GM23338 (cell line): ENCODE results near the gene CEP85. TPM values are rescaled to one million over a fixed set of nuclear protein-coding genes. Genes with fewer than 3 reads are reported as not detected.

Experiments
- ATAC-seq: fragments of 200-7000 bp; cut with Tn5 transposase; 3 replicates; pipeline ENCODE4 v1.9.1; 2020
- DNase-seq: peaks from one replicate; pipeline ENCODE4 v3.0.0-alpha.2; 2015; ENCODE audit warnings: low spot score
- H2AFZ ChIP-seq: fragments of 200-600 bp; sonication (generic); 2 replicates; pipeline ENCODE4 v1.8.0; 2016; ENCODE audit warnings: antibody characterized with exemption, mild to moderate bottlenecking, moderate library complexity
- H3F3A ChIP-seq: fragments of 200-600 bp; sonication (generic); replicated peaks from 2 replicates; pipeline ENCODE4 v1.8.0; 2017; ENCODE audit warnings: antibody characterized with exemption, mixed run types, low read depth
- H3K27ac ChIP-seq: fragments of 200-600 bp; sonication (generic); 2 replicates; pipeline ENCODE4 v1.6.1; 2016; ENCODE audit warnings: low read depth
- H3K27me3 ChIP-seq: fragments of 200-600 bp; sonication (generic); 2 replicates; pipeline ENCODE4 v1.8.0; 2016; ENCODE audit warnings: mild to moderate bottlenecking, mixed run types, moderate library complexity; ENCODE audit not compliant: insufficient read depth
- H3K36me3 ChIP-seq: fragments of 200-600 bp; sonication (generic); 2 replicates; pipeline ENCODE4 v1.8.0; 2016; ENCODE audit warnings: mild to moderate bottlenecking; ENCODE audit not compliant: insufficient read depth
- H3K4me1 ChIP-seq: fragments of 200-600 bp; sonication (generic); 2 replicates; pipeline ENCODE4 v1.8.0; 2016; ENCODE audit warnings: mild to moderate bottlenecking, moderate library complexity; ENCODE audit not compliant: insufficient read depth
- H3K4me2 ChIP-seq: fragments of 200-600 bp; sonication (generic); 2 replicates; pipeline ENCODE4 v1.7.1; 2017; ENCODE audit warnings: mixed run types
- H3K4me3 ChIP-seq: fragments of 200-600 bp; sonication (generic); 2 replicates; pipeline ENCODE4 v1.6.1; 2016; ENCODE audit warnings: mixed run types
- H3K79me2 ChIP-seq: fragments of 200-600 bp; sonication (generic); replicated peaks from 2 replicates; pipeline ENCODE4 v1.8.0; 2017; ENCODE audit warnings: mild to moderate bottlenecking; ENCODE audit not compliant: insufficient read depth
- H3K9me2 ChIP-seq: fragments of 200-600 bp; sonication (generic); 2 replicates; pipeline ENCODE4 v1.8.0; 2017; ENCODE audit not compliant: insufficient read depth
- H4K20me1 ChIP-seq: fragments of 200-600 bp; sonication (generic); replicated peaks from 2 replicates; pipeline ENCODE4 v1.8.0; 2017; ENCODE audit warnings: mild to moderate bottlenecking; ENCODE audit not compliant: insufficient read depth
- H3K27ac Mint-ChIP-seq: 2 replicates; pipeline ENCODE4 v1.8.0; 2020; ENCODE audit warnings: inconsistent platforms, mild to moderate bottlenecking, moderate library complexity, mixed read lengths
- H3K27me3 Mint-ChIP-seq: 3 replicates; pipeline ENCODE4 v1.8.0; 2022; ENCODE audit warnings: low read depth, mild to moderate bottlenecking, moderate library complexity, mixed read lengths, inconsistent platforms; ENCODE audit not compliant: insufficient read depth, poor library complexity
- H3K36me3 Mint-ChIP-seq: 3 replicates; pipeline ENCODE4 v1.8.0; 2021; ENCODE audit warnings: low read depth, mild to moderate bottlenecking, inconsistent platforms, moderate library complexity, mixed read lengths
- H3K4me1 Mint-ChIP-seq: 3 replicates; pipeline ENCODE4 v1.8.0; 2020; ENCODE audit warnings: mild to moderate bottlenecking, inconsistent platforms, mixed read lengths
- H3K4me3 Mint-ChIP-seq: 3 replicates; pipeline ENCODE4 v1.8.0; 2021; ENCODE audit warnings: moderate library complexity, mild to moderate bottlenecking, inconsistent platforms, mixed read lengths
- H3K9me3 Mint-ChIP-seq: 3 replicates; pipeline ENCODE4 v1.8.0; 2020; ENCODE audit warnings: moderate library complexity, mild to moderate bottlenecking, inconsistent platforms, mixed read lengths
- EZH2 ChIP-seq: fragments of 200-600 bp; sonication (generic); IDR thresholded peaks from one replicate; pipeline ENCODE4 v1.8.0; 2017; ENCODE audit warnings: antibody characterized with exemption, mild to moderate bottlenecking, low read depth; ENCODE audit not compliant: unreplicated experiment
- EZH2phosphoT487 ChIP-seq: fragments of 200-600 bp; sonication (generic); IDR thresholded peaks from one replicate; pipeline ENCODE4 v1.8.1; 2018; ENCODE audit warnings: antibody characterized with exemption; ENCODE audit not compliant: unreplicated experiment
- polyA plus RNA-seq: library from polyadenylated mRNA; unstranded; fragments of >200 nt; fragmentation: Nextera tagmentation; extraction: Ambion mirVana; gene quantifications from 2 replicates; pipeline ENCODE4 v1.2.1, GENCODE V29; 2016
- total RNA-seq: library from RNA; depleted of rRNA; stranded (reverse); fragments of >200 nt; shearing (Covaris generic); gene quantifications from 2 replicates; pipeline ENCODE4 v1.2.3, GENCODE V29; 2014
- TF ChIP-seq, protein P1 (sequence below): fragments of 250-450 bp; sonication (Bioruptor Pico); IDR thresholded peaks from 2 replicates; pipeline ENCODE4 v1.5.0; 2020; ENCODE audit warnings: mild to moderate bottlenecking, moderate library complexity
- TF ChIP-seq, protein P2 (sequence below): IDR thresholded peaks from 2 replicates; pipeline ENCODE4 v1.6.1; 2016; ENCODE audit warnings: antibody characterized with exemption

The CEP85 gene
- total and polyA plus RNA-seq, 2 experiments from 2014 or later: 12.8 to 36.8 TPM

- TF ChIP-seq, protein P1, sequence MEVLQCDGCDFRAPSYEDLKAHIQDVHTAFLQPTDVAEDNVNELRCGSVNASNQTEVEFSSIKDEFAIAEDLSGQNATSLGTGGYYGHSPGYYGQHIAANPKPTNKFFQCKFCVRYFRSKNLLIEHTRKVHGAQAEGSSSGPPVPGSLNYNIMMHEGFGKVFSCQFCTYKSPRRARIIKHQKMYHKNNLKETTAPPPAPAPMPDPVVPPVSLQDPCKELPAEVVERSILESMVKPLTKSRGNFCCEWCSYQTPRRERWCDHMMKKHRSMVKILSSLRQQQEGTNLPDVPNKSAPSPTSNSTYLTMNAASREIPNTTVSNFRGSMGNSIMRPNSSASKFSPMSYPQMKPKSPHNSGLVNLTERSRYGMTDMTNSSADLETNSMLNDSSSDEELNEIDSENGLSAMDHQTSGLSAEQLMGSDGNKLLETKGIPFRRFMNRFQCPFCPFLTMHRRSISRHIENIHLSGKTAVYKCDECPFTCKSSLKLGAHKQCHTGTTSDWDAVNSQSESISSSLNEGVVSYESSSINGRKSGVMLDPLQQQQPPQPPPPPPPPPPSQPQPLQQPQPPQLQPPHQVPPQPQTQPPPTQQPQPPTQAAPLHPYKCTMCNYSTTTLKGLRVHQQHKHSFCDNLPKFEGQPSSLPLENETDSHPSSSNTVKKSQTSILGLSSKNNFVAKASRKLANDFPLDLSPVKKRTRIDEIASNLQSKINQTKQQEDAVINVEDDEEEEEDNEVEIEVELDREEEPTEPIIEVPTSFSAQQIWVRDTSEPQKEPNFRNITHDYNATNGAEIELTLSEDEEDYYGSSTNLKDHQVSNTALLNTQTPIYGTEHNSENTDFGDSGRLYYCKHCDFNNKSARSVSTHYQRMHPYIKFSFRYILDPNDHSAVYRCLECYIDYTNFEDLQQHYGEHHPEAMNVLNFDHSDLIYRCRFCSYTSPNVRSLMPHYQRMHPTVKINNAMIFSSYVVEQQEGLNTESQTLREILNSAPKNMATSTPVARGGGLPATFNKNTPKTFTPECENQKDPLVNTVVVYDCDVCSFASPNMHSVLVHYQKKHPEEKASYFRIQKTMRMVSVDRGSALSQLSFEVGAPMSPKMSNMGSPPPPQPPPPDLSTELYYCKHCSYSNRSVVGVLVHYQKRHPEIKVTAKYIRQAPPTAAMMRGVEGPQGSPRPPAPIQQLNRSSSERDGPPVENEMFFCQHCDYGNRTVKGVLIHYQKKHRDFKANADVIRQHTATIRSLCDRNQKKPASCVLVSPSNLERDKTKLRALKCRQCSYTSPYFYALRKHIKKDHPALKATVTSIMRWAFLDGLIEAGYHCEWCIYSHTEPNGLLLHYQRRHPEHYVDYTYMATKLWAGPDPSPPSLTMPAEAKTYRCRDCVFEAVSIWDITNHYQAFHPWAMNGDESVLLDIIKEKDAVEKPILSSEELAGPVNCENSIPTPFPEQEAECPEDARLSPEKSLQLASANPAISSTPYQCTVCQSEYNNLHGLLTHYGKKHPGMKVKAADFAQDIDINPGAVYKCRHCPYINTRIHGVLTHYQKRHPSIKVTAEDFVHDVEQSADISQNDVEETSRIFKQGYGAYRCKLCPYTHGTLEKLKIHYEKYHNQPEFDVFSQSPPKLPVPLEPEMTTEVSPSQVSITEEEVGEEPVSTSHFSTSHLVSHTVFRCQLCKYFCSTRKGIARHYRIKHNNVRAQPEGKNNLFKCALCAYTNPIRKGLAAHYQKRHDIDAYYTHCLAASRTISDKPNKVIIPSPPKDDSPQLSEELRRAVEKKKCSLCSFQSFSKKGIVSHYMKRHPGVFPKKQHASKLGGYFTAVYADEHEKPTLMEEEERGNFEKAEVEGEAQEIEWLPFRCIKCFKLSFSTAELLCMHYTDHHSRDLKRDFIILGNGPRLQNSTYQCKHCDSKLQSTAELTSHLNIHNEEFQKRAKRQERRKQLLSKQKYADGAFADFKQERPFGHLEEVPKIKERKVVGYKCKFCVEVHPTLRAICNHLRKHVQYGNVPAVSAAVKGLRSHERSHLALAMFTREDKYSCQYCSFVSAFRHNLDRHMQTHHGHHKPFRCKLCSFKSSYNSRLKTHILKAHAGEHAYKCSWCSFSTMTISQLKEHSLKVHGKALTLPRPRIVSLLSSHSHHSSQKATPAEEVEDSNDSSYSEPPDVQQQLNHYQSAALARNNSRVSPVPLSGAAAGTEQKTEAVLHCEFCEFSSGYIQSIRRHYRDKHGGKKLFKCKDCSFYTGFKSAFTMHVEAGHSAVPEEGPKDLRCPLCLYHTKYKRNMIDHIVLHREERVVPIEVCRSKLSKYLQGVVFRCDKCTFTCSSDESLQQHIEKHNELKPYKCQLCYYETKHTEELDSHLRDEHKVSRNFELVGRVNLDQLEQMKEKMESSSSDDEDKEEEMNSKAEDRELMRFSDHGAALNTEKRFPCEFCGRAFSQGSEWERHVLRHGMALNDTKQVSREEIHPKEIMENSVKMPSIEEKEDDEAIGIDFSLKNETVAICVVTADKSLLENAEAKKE (CRISPR knock-in tag): no peak
- TF ChIP-seq EZH2: no peak
Measured at GRCh38 chr1:26237230-26237966, 3.4 kb downstream of the CEP85 start (continued).

- H3K9me2 ChIP-seq: no peaks in the 10 kb centered on the region
- no peak overlapping the region for H3K27ac Mint-ChIP-seq
- H3F3A ChIP-seq: no peaks in the 10 kb centered on the region
- H3K9me3 Mint-ChIP-seq: peaks cover 9% of the 10 kb centered on the region; the same call in 2 of the 3 replicates
- DNase-seq (no peak), ATAC-seq (no peak)
- peaks cover 17% of the 10 kb centered on the region for H3K4me1 ChIP-seq
- TF ChIP-seq EZH2phosphoT487: no peak
- TF ChIP-seq, protein P2, sequence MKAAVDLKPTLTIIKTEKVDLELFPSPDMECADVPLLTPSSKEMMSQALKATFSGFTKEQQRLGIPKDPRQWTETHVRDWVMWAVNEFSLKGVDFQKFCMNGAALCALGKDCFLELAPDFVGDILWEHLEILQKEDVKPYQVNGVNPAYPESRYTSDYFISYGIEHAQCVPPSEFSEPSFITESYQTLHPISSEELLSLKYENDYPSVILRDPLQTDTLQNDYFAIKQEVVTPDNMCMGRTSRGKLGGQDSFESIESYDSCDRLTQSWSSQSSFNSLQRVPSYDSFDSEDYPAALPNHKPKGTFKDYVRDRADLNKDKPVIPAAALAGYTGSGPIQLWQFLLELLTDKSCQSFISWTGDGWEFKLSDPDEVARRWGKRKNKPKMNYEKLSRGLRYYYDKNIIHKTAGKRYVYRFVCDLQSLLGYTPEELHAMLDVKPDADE: no peak
- peaks cover 87% of the 10 kb centered on the region for H3K79me2 ChIP-seq
- H3K36me3 Mint-ChIP-seq: peaks cover 44% of the 10 kb centered on the region
- H3K4me2 ChIP-seq: no peak overlapping the region
- H2AFZ ChIP-seq: no peak overlapping the region
- H3K4me1 Mint-ChIP-seq: peaks cover 21% of the 10 kb centered on the region; the same call in 2 of the 3 replicates
- no peak overlapping the region for H3K27ac ChIP-seq
- peaks cover 63% of the 10 kb centered on the region for H4K20me1 ChIP-seq
- no peak overlapping the region for H3K4me3 ChIP-seq
- H3K27me3 ChIP-seq: no peaks in the 10 kb centered on the region
- peaks cover 11% of the 10 kb centered on the region for H3K36me3 ChIP-seq
- H3K4me3 Mint-ChIP-seq: no peak overlapping the region
- H3K27me3 Mint-ChIP-seq: peaks cover 2% of the 10 kb centered on the region
Measured at GRCh38 chr1:26239936-26240335, 5.9 kb downstream of the CEP85 start.
